Measurements from ENCODE around the gene RNF223.

RNF223 gene

GRCh38 chr1:1024149-1024770 lies 49.8 kb downstream of the RNF223 start:
- no peak for DNase-seq

- DNase-seq: no peak
These were observed 50.4 kb downstream of the RNF223 start for GRCh38 chr1:1023700-1024099.

- no peak for DNase-seq
These were observed 51.6 kb downstream of the RNF223 start for GRCh38 chr1:1022302-1023009.

- DNase-seq: no peak
These were observed 52.2 kb downstream of the RNF223 start for GRCh38 chr1:1021920-1022259.

- DNase-seq: no peak
These were observed 52.8 kb downstream of the RNF223 start for GRCh38 chr1:1021010-1021919.

Data from effector CD4-positive, alpha-beta T cell (primary cell).